Midbrain (tissue), 1 donor: ENCODE measurements around the gene UBE2G2.

Experiments used
- DNase-seq: peaks from one replicate; lab custom pipeline; 2025; lab: John Stamatoyannopoulos, UW

UBE2G2 gene

DNA sequence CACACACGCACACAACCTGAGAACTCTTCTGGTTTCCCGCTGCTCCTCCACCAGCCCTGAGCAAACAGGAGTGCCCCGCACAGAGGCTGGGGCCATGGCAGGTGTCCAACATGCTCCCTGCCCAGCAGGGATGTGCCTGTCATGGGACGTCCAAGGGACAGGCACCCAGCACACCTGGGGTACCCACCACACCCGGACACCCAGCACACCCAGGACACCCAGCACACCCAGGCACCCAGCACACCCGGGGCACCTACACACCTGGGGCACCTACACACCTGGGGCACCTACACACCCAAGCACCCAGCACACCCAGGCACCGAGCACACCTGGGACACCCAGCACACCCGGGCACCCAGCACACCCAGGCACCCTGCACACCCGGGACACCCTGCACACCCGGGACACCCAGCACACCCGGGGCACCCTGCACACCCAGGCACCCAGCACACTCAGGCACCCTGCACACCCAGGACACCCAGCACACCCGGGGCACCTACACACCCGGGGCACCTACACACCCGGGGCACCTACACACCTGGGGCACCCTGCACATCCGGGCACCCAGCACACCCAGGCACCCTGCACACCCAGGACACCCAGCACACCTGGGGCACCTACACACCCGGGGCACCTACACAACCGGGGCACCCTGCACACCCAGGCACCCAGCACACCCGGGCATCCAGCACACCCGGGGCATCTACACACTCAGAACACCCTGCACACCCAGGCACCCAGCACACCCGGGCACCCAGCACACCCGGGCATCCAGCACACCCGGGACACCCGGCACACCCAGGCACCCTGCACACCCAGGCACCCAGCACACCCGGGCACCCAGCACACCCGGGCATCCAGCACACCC lies 37.9 kb downstream of the UBE2G2 start:
- no peak for DNase-seq

DNA sequence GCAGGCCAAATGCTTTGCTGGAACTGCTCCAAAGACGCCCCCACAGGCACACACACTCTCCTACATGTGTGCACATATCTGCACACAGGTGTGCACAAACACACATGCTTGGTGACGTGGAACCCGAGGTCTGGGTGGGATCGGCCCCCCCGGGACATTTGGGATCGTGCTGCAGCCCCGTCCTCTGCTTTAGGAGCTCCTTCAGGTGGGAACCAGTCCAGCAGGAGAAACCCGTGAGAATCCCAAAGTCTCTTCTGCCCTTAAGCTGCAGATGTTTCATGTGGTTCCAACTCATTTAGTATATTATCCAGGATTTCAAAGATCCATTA lies 38.6 kb downstream of the UBE2G2 start:
- no peak for DNase-seq

DNA sequence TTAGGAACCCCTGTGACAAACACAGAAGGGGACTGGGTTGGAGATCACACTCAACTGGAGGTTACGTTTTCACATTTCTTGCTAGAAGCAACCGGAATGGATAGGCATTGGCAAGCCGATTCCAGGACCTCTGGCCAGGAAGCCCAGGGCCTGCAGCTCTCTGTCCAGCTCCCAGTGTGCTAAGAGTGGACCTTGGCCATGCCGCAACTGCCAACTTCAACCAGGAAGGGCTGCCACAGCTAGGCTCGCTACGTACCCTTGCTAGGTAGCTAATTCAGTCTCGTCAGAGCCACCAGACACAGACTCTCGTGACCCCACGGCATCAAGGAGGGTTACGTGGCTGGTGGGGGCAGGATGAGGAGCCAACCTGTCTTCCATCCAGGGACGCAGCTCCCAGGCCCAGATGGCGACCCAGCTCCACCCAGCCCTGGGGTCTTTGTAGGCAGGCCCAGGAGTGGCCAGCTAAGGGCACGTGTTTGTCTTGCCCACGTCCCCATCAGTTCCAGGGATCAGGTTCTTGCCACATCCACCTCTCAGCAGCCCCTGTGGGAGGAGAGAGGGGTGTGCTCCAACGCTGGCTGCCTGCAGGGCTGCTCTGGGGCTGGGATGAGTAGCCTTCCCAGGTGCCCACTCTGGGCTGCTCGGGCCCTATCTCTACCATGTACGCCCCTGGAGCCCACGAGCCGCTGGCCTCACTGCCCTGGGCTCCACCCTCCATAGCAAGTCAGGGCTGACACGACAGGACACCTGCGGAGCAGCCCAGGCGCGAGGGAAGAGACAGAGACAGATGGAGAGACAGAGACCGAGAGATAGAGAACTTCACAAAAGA lies 39.2 kb downstream of the UBE2G2 start:
- no peak for DNase-seq

DNA sequence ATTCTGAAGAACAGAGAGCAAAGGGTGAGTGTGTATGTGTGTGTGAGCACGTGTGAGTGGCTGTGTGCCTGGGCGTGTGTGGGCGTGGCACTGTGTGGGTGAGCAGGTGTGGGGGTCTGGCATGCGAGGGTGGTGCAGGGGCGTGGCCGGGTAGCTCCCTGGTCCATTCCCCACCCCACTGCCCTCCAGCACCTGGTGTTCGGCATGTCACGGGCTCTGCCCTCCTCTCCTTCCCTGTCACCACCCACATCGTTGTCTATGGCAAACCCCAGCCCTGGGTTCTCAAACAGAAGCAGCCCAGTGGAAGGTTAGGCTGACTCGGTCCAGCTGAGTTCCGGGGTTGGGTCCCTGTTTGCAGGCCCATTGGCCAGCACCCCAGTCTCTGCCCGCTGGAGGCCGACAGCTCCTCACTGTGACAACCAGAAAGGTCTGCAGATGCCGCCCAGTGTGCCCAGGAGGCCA lies 39.8 kb downstream of the UBE2G2 start:
- no peak for DNase-seq

DNA sequence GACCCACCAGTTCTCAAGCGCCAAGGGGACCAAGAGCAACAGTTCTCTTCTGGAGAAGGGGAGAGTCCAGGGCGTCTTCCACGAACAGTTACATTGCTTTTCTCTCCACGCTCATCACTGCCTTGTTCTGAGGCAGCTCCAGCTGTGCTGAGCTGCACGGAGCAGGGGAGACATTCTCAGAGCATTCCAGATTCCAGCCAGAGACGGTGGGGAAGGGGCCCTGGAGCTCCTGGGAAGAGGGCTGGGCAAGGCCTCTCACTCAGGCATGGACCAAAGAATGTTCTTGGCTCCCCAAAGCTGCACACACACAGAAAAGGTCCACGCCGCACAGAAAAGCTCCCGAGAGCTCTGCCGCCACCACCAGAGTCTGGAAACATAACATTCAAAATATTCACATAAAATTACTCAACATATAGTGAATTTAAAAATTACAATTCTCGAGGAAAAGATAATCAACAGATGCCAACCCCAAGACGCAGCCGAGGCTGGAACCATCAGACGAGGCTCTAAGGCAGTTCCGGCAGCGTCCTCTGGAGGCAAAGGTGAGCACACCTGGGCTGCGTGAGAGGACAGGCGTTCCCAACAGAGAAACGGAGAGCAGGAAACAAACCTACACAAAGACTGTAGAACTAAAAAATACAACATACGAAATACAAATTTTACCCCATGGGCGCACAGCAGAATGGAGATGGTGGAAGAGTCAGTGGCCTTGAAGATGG lies 40.5 kb downstream of the UBE2G2 start:
- no peak for DNase-seq

DNA sequence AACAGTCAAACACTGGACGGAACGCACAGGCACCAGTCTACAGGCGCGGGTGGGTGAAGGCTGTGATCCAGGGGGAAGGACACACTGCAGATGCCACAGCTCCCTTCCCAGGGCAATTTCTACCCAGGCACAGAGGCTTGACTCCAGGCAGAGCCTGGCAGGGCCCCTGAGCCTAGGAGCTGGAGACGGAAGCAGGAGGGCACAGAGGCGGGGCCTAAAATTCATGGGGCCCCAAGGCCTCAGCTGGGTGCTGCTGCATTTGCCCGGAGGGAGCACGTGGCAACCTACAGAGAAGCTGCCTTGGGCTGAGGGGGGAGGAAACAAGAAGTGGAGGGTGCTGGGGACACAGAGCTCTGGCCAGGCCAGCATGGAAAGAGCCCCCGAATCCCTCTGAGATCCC lies 41.2 kb downstream of the UBE2G2 start:
- no peak for DNase-seq

DNA sequence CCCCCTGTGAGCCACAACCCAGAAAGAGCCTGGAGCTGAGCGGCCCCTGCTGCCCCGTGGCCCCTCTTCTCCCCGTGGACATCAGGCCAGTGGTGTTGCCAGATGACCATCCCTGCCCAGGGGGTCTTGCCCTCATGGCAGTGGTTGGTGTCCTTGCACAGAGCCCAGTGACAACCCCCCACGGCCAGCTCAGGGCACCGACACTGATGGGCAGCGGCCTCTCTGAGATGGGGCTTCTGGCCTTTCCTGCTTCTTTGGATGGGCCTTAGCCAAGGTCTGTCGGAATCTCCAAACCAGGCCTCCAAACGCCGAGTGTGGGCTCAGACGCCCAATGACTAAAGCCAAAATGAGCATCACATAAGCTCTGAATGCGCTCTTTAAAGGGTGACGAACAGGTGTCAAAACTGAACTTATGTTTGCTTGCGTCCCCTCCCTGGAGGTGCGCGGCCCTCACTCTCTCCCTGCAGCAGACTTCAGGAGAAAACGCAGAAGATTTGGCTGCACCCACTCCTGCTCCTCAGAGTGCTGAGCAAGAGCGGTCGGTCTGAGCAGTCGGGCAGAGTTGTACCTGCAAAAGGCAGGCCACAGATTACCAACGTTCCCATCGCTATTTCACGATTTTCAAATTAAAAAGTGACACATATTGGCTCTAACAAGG lies 41.9 kb downstream of the UBE2G2 start:
- no peak for DNase-seq

DNA sequence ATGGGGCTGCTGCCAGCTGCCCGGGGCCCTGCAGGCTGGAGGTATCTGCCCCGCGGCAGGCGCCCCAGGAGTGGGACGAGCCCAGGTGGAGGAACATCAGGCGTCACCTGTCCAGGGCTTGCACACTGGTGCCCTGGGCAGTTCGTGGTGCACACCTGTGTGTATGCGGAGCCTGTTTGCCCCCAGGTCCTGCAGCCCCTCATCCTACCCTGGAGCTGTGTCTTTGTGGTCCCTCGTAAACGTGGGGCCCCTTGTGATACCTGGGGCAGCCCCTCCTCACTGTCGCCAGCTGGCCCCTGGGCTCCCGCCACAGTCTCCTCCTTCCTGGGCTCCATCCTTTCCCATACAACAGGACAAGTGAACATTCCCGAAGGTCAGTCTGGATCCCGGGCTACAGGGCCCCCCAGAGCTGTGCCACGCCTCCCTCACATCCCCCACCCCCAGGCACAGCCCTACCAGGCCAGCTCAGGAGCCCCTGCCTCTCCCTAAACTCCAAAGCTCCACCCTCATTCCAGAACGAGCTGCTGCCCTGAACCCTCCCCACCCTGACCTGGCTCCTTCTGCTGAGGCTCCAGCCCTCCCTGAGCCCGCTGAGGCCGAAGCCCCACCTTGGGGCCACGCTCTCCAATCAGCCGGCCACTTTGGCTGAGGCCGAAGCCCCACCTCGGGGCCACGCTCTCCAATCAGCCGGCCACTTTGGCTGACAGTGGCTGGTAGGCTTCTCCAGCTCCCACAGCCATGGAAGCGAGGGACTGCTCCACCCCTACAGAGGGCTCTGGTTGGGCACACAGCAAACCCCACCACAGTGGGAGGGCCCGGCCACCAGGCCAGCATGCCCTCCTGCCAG lies 42.6 kb downstream of the UBE2G2 start:
- no peak for DNase-seq

DNA sequence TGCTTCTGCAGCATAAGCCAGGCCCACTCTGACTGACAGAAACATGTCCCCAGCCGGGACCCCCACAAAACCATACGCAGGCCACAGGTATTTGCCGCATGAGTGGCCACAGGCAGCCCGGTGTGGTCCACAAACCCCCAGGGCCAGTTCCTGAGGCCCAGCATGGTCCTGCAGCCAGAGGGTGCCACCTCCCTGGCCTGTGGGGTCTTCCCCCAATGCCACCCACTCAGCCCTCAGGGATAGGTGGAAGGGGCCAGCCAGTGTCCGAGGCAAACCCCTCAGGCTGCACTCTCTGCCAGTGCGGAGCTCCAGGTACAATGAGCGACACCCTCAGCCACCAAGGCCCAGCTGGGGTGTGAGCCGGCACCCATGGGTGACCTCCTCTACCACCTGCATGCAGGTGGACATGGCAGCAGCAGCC lies 43.5 kb downstream of the UBE2G2 start:
- DNase-seq, result no peak

DNA sequence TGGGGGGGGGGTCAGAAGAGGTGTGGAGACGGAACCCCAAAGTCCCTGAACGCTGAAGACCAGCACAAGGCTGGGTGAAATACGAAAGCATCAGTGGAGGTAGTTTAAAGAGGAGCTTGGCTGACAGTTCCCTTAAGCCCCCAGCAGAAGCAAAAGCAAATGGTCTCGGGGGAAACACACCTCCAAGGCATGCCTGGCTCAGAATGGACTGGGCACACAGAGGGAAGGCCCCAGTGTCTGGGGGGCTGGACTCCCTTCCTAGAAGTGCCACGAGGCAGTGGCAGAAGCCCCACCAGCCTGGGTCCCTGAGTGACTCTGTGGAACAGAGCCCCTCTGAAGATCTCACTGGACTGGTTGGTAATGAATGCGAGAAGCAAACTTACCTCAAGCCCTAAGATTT lies 43.9 kb downstream of the UBE2G2 start:
- no peak for DNase-seq

DNA sequence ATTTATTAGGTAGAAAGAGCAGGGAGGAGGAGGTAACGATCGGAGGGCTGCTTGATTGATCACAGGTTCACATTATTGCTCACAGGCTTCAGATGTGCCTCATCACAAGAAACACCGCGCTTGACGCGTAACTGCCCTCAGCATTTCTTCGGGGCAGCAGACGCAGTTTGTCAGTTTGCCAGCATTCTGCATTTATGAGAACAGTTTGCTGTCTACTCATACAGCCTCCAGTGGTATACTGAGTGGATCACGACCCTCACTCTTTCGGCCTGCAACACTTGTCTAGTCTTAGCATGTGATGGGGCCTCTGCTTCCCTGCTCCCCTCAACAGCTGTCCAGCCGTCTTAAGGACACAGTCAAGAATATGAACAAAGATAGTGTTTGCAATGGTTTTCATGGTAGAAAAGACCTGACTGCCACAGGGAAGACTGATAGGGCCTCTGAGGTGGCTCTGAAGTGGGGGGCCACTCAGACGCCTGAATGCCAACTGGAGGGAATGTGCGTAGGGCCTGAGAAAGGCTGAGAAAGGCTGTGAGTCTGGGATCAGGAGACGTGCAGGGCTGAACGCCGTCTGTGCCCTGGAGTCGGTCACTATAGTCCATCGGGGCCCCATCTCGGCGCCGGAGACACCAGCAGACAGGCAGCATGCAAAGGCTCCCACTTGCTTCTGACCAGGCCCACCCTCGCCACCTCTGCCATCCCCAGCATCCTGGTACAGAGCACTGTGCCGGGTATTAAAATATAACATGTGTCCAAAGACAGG lies 45.0 kb downstream of the UBE2G2 start:
- no peak for DNase-seq

DNA sequence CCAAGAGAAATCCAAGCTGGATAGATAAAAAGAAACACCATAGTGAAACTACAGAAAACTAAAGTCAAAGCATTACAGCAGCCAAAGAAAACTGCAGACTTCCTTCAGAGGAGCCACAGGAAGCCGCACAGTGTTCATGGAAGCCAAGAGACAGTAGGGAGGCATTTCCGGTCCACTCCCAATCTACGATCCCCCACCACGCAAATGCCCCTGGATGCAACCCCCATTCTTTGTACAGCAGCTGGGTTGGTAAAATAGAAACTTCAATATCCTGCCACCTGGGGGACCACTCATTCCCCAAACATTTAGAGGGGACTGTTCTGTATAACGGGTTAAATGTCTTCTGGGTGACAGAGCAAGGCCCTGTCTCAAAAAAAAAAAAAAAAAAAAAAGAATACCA lies 46.4 kb downstream of the UBE2G2 start:
- DNase-seq, result no peak

DNA sequence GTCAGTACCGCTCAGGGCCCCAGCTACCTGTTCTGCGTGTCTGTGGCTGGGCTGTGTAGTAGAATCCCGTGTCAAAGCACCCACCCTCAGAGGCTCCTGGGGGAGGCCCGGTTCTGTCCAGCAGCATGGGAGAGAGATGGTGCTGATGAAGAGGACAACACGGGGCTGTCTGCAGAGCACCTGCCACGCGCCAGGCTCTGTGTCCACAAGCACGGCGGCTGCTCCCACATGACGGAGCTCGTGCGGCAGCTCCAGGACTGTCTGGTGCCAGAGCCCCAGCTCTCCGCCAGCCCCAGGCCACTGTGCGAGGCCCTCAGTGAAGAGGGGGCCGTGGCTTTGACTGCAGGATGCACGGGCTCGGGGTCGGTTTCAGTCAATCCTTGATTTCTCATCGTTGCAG lies 48.3 kb downstream of the UBE2G2 start:
- no peak for DNase-seq

DNA sequence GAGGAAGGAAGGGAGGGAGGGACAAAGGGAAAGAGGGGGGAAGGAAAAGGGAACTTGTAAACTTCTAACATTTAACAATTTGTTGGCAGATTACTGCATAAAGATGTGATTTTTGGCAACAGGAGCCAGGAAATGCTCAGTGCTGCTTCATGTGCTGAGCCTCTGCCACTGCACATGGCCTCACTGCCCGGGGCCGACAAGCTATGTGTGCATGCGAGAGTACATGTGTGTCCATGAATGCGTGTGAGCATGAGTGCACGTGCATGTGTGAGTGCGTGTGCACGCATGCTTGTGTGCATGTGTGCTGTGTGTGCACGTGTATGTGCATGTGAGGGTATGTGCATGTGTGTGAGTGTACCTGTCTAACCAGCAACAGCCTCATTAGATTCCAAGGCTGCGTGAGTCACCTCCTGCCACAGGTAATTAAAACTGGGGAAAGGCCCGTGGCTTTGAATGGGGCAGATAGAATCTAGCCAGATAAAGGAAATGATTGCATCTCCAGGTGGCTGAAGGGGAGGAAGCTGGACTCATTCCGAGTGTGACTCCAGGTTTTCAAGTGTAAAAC lies 48.9 kb downstream of the UBE2G2 start:
- DNase-seq, result no peak

DNA sequence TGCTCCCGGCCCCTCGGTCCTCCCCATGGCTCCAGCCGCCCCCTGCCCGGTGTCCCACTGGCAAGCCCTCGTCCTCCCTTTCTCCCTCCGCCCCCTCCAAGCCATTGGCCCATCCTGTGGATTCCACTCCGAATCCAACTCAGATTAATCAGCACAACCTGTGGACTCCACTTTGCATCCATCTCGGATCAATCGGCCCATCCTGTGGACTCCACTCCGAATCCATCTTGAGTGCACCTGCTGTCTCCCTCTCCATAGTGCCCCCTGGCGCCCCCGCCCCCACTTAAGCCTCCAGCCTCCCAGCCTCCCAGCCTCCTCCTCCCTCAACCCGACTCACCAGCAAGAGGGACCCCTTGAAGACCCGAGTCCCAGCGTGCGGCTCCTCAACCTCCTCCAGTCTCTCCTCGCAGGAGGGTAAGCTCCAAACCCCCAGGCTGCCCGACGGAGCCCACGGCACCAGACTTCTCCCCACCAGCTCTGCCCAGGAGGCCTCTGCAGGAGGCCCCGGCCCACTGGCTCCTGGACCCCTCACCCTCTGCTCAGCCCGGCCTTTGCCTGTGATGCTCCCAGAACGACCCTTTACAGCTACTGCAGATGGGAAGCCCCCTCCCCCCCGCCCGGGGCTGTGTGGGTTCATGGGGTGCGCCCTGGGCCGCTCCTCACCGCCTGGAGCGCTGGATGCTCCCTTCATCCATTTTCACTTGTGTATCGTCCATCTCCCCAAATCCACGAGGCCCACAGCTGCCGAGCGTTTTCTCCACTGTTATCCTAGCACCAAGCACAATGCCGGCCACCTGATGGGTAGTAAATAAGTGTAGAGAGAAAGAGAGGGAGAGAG lies 49.6 kb downstream of the UBE2G2 start:
- DNase-seq, result no peak

DNA sequence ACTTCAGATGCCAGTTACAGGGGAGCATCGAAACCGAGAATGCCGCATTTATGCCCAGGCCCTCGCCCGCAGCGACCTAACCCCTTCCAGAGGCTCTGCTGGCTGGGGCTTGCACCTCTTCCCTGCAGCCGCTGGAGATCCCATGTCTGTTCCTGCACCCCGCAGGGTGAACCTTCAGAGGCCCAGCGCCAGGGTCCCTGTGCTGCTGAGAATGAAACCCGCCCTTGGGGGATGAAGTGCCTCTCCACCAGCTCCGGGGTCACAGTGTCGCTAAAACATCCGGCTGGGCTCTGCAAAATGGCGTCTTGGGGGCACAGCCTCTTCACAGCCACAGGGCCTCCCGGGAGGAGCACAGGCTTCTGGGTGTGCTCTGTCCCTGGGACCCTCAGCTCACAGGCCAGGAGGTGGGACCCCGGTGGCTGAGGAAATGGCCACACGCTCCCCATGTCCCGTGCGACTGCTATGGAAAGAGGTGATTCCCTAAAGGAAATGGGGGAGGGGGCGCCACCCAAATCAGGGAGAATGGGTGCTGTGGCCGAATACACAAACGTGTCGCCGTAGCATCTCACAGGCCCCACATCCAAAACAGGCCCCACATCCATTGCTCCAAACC lies 50.3 kb downstream of the UBE2G2 start:
- no peak for DNase-seq

DNA sequence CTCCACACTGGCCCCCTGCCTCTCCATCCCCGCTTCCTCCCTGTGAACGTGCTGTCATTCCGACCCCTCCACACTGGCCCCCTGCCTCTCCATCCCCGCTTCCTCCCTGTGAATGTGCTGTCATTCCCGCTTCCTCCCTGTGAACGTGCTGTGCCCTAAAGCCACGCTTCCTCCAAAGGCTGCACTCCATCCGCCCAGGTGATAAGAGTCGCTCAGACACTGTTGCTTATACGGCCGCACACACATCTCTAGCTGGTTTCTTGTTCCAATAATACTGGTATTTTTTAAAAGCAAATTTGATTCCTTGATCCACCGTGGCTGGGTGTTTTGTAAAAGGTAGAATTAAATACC lies 51.0 kb downstream of the UBE2G2 start:
- no peak for DNase-seq

DNA sequence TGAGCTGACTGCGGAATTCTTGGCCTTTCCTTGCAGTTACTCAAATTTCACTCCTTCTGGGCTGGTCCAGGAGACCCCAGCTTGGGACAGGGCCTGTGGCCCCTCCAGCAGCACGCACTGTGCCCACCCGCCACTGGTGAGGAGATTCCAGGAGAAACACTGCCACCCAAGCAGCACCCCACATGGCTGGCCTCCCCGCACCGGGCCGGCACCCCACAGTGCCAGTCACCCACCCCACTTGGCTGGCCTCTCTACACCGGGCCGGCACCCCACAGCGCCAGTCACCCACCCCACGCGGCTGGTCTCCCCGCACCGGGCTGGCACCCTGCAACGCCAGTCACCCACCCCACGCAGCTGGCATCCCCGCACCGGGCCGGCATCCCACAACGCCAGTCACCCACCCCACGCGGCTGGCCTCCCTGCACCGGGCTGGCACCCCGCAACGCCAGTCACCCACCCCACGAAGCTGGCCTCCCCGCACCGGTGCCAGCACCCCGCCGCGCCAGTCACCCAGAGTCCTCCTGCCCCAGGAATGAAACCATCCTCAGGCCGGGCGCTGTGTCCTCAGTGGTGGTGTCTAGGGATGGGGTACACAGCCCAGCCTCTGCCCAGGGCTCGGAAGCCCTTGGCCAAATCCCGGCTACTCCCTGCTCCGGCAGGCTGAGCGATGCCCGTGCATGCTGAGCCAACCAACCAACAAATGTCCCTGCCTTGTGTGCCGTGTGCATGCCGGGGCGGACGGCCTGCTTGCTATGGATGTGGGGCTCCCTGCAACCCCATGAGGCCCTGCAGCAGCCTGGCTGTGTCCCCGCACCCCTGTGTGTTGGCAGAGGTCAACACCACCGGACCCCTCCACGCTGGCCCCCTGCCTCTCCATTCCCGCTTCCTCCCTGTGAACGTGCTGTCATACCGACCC lies 51.6 kb downstream of the UBE2G2 start:
- DNase-seq, result no peak
